CD14-positive monocyte (primary cell): Measurements from ENCODE around the gene ACSS3. TPM values are rescaled to one million over a fixed set of nuclear protein-coding genes. Genes with fewer than 3 reads are reported as not detected.
"Not testable (repeated sequence)": the region's sequence is repeated elsewhere in the genome, so short reads cannot be mapped to it uniquely, and the experiment has no call there.

Experiments used
- DNase-seq, 3 donors: peaks; one replicate each; pipeline ENCODE4 v3.0.0-alpha.2; 2011 to 2022
- H2AFZ ChIP-seq: 2 replicates; pipeline ENCODE4 v1.6.0; 2012; ENCODE audit warnings: mild to moderate bottlenecking, low read depth, low read length, inconsistent platforms; ENCODE audit not compliant: insufficient read depth, poor library complexity, severe bottlenecking
- H3K27ac ChIP-seq, 2 donors: 1 replicate in 1 of 2; 2 replicates in 1 of 2; pipeline ENCODE4 v1.5.1; 2012 to 2013; ENCODE audit warnings: low read length in 2 of 2, control low read depth in 1 of 2, inconsistent platforms in 1 of 2, low read depth in 1 of 2, mild to moderate bottlenecking in 1 of 2
- H3K27me3 ChIP-seq, 2 donors: one replicate each; pipeline versions ENCODE4 v1.6.0 to v1.6.1; 2011 to 2013; ENCODE audit warnings: low read length in 2 of 2; ENCODE audit not compliant: control insufficient read depth in 2 of 2, insufficient read depth in 2 of 2
- H3K36me3 ChIP-seq, 2 donors: replicated peaks in 1 of 2; 1 replicate in 1 of 2; 2 replicates in 1 of 2; pipeline versions ENCODE4 v1.5.1 to v1.6.1; 2012 to 2013; ENCODE audit warnings: low read length in 2 of 2, control low read depth in 1 of 2, inconsistent platforms in 1 of 2, mild to moderate bottlenecking in 1 of 2; ENCODE audit not compliant: insufficient read depth in 2 of 2, control insufficient read depth in 1 of 2
- H3K4me1 ChIP-seq, 2 donors: 1 replicate in 1 of 2; 2 replicates in 1 of 2; pipeline versions ENCODE4 v1.5.1 to v1.6.1; 2012 to 2013; ENCODE audit warnings: low read length in 2 of 2, control low read depth in 1 of 2, inconsistent platforms in 1 of 2, mild to moderate bottlenecking in 1 of 2, moderate library complexity in 1 of 2; ENCODE audit not compliant: insufficient read depth in 2 of 2, control insufficient read depth in 1 of 2
- H3K4me2 ChIP-seq: replicated peaks from 2 replicates; pipeline ENCODE3; 2012; ENCODE audit warnings: low read length, moderate library complexity, mild to moderate bottlenecking; ENCODE audit not compliant: poor library complexity, severe bottlenecking; ENCODE audit errors: extremely low read depth
- H3K4me3 ChIP-seq, 3 experiments: fragments of 200-600 bp in 1 of 3; sonication (generic) in 1 of 3; replicated peaks in 1 of 3; 1 replicate in 2 of 3; 2 replicates in 1 of 3; pipeline ENCODE4 v1.5.1; 2011 to 2013; ENCODE audit warnings: low read length in 3 of 3, mild to moderate bottlenecking in 3 of 3, control low read depth in 2 of 3, low read depth in 2 of 3, inconsistent platforms in 1 of 3, moderate library complexity in 1 of 3
- H3K79me2 ChIP-seq: 2 replicates; pipeline ENCODE4 v1.6.0; 2012; ENCODE audit warnings: mild to moderate bottlenecking, control low read depth, inconsistent platforms, low read length, moderate library complexity; ENCODE audit not compliant: insufficient read depth
- H3K9ac ChIP-seq: 2 replicates; pipeline ENCODE4 v1.6.0; 2017; ENCODE audit warnings: low read length, mild to moderate bottlenecking; ENCODE audit not compliant: insufficient read depth, poor library complexity, severe bottlenecking
- H3K9me3 ChIP-seq, 2 donors: replicated peaks in 1 of 2; 1 replicate in 1 of 2; 2 replicates in 1 of 2; pipeline versions ENCODE4 v1.5.1 to v1.6.1; 2012 to 2013; ENCODE audit warnings: low read length in 2 of 2, control low read depth in 1 of 2; ENCODE audit not compliant: control insufficient read depth in 1 of 2, insufficient read depth in 1 of 2
- H4K20me1 ChIP-seq: 2 replicates; pipeline ENCODE4 v1.6.0; 2012; ENCODE audit warnings: mild to moderate bottlenecking, low read length, control low read depth, moderate library complexity; ENCODE audit not compliant: insufficient read depth
- H3K27ac Mint-ChIP-seq, 7 donors: one replicate each; pipeline ENCODE4 v1.8.0; 2020; ENCODE audit warnings: mild to moderate bottlenecking in 7 of 7, mixed read lengths in 7 of 7, moderate library complexity in 6 of 7, inconsistent platforms in 2 of 7
- H3K27me3 Mint-ChIP-seq, 3 donors: one replicate each; pipeline ENCODE4 v1.8.0; 2021 to 2022; ENCODE audit warnings: low read depth in 3 of 3, mild to moderate bottlenecking in 3 of 3, mixed read lengths in 3 of 3, moderate library complexity in 3 of 3, inconsistent platforms in 1 of 3
- H3K36me3 Mint-ChIP-seq, 2 donors: one replicate each; pipeline ENCODE4 v1.8.0; 2020; ENCODE audit warnings: mixed read lengths in 2 of 2, inconsistent platforms in 1 of 2, mild to moderate bottlenecking in 1 of 2
- H3K4me1 Mint-ChIP-seq: one replicate; pipeline ENCODE4 v1.8.0; 2020; ENCODE audit warnings: mild to moderate bottlenecking, mixed read lengths
- H3K4me3 Mint-ChIP-seq, 2 donors: one replicate each; pipeline ENCODE4 v1.8.0; 2020; ENCODE audit warnings: mild to moderate bottlenecking in 2 of 2, mixed read lengths in 2 of 2, moderate library complexity in 1 of 2
- H3K9me3 Mint-ChIP-seq, 7 donors: one replicate each; pipeline ENCODE4 v1.8.0; 2020 to 2022; ENCODE audit warnings: mixed read lengths in 7 of 7, mild to moderate bottlenecking in 6 of 7, moderate library complexity in 6 of 7, inconsistent platforms in 2 of 7
- WGBS: methylation state at CpG from one replicate; pipeline ENCODE4 v1.1.5; 2013; ENCODE audit warnings: missing lambda C conversion rate; ENCODE audit not compliant: insufficient coverage; 5-methylcytosine and 5-hydroxymethylcytosine counted together
- intact Hi-C, 2 donors: fragments of 100-400 bp; cut with micrococcal nuclease; formaldehyde crosslinking; loops; one replicate each; pipeline versions ENCODE4 v1.15.0 to v1.15.1; 2023
- polyA plus RNA-seq, 3 donors: library from polyadenylated mRNA; depleted of rRNA in 1 of 3; unstranded in 2 of 3; stranded (reverse) in 1 of 3; fragments of 300-500 nt in 2 of 3; fragments of >200 nt in 1 of 3; fragmentation: Illumina TruSeq in 2 of 3; gene quantifications; 1 replicate in 2 of 3; 2 replicates in 1 of 3; pipeline ENCODE4 v1.2.3, GENCODE V29; 2012 to 2021
- TF ChIP-seq, protein P1 (sequence below): fragments of 200-600 bp; IDR thresholded peaks from one replicate; pipeline ENCODE4 v1.8.0; 2022; ENCODE audit warnings: antibody characterized with exemption, mild to moderate bottlenecking

ACSS3 gene
- polyA plus RNA-seq, 3 donors: 0.09 to 0.16 TPM; not detected in 1

DNA sequence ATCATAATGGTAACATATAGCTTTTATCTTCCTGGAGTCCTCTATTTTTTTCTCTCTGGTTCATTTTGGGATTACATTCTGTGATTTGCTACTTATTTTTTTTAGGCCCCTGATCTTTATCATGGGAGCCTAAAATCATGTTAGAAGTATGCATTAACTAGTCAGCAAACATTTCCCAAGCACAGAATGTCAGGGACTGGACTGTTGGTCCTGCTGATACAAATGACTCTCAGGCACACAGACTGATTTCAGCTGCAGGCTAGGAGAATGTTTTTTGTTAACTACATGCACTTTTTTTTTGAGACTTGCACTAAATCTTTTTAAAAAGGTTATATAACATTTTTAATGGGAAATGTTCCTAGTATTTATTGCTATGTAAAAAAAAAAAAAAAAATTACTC, 131.1 kb downstream of the ACSS3 start:
- Histone ChIP-seq H3K27me3 (no peaks in the 10 kb centered on the region), H4K20me1 (no peaks in the 10 kb centered on the region), H3K36me3 (no peaks in the 10 kb centered on the region), H3K9ac (no peak overlapping the region), H3K79me2 (no peaks in the 10 kb centered on the region), H3K4me2 (no peak overlapping the region), H3K27ac (no peak overlapping the region), H3K9me3 (no peaks in the 10 kb centered on the region), H3K4me3 (no peak overlapping the region), H2AFZ (no peak overlapping the region), H3K4me1 (no peaks in the 10 kb centered on the region)
- Mint-ChIP-seq H3K27me3 (peaks cover 0 to 3% (median 2%) of the 10 kb centered on the region in 3 donors), H3K4me1 (no peaks in the 10 kb centered on the region), H3K4me3 (no peak overlapping the region), H3K36me3 (no peaks in the 10 kb centered on the region), H3K27ac (no peak overlapping the region), H3K9me3 (peaks cover 0 to 5% (median 2%) of the 10 kb centered on the region in 7 donors)
- intact Hi-C loops: no loop called here
- TF ChIP-seq, protein P1, sequence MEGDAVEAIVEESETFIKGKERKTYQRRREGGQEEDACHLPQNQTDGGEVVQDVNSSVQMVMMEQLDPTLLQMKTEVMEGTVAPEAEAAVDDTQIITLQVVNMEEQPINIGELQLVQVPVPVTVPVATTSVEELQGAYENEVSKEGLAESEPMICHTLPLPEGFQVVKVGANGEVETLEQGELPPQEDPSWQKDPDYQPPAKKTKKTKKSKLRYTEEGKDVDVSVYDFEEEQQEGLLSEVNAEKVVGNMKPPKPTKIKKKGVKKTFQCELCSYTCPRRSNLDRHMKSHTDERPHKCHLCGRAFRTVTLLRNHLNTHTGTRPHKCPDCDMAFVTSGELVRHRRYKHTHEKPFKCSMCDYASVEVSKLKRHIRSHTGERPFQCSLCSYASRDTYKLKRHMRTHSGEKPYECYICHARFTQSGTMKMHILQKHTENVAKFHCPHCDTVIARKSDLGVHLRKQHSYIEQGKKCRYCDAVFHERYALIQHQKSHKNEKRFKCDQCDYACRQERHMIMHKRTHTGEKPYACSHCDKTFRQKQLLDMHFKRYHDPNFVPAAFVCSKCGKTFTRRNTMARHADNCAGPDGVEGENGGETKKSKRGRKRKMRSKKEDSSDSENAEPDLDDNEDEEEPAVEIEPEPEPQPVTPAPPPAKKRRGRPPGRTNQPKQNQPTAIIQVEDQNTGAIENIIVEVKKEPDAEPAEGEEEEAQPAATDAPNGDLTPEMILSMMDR: no peak
- DNase-seq: no peak

GRCh38 chr12:81209772-81210225, 131.9 kb downstream of the ACSS3 start:
- H3K36me3 ChIP-seq, H3K27ac ChIP-seq, H3K4me3 ChIP-seq, H3K27me3 Mint-ChIP-seq, H4K20me1 ChIP-seq, H2AFZ ChIP-seq, H3K4me1 ChIP-seq, H3K27ac Mint-ChIP-seq, intact Hi-C loops, H3K36me3 Mint-ChIP-seq, H3K4me3 Mint-ChIP-seq, DNase-seq, H3K9ac ChIP-seq, H3K9me3 Mint-ChIP-seq, H3K27me3 ChIP-seq, H3K9me3 ChIP-seq, H3K4me2 ChIP-seq, H3K79me2 ChIP-seq, H3K4me1 Mint-ChIP-seq: not testable (repeated sequence)
- WGBS: no CpG with 5 or more reads among the region's 2 CpGs
